Loucy (cell line): Measurements from ENCODE around the gene TRMO.

Source experiments
- EZH2phosphoT487 ChIP-seq: fragments of 200-600 bp; IDR thresholded peaks from 2 replicates; pipeline ENCODE4 v1.6.1; 2018; ENCODE audit warnings: antibody characterized with exemption, mild to moderate bottlenecking, moderate library complexity, borderline replicate concordance
- TF ChIP-seq, protein P1 (sequence below): fragments of 200-600 bp; sonication (generic); conservative IDR thresholded peaks from 2 replicates; pipeline ENCODE4 v1.5.1; 2014; ENCODE audit warnings: mild to moderate bottlenecking, antibody characterized with exemption, low read length

DNA sequence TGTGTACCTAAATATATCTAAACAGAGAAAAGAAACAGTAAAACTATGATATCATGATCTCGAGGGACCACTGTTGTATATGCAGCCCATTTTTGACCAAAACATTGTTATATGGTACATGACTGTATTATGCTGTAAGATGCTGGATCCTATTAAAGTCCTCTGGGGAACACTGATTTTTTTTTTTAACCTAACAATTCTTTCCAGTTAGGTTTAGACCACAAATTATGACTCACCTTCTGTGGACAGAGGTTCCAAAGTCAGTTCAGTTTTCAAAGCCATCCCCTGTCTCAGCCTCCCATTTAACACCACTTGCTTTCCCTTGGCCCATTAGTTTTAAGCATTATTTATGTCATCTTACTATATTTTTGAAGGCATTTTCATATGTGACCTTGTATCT is 27.1 kb downstream of the TRMO start:
- TF ChIP-seq, protein P1, sequence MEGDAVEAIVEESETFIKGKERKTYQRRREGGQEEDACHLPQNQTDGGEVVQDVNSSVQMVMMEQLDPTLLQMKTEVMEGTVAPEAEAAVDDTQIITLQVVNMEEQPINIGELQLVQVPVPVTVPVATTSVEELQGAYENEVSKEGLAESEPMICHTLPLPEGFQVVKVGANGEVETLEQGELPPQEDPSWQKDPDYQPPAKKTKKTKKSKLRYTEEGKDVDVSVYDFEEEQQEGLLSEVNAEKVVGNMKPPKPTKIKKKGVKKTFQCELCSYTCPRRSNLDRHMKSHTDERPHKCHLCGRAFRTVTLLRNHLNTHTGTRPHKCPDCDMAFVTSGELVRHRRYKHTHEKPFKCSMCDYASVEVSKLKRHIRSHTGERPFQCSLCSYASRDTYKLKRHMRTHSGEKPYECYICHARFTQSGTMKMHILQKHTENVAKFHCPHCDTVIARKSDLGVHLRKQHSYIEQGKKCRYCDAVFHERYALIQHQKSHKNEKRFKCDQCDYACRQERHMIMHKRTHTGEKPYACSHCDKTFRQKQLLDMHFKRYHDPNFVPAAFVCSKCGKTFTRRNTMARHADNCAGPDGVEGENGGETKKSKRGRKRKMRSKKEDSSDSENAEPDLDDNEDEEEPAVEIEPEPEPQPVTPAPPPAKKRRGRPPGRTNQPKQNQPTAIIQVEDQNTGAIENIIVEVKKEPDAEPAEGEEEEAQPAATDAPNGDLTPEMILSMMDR: no peak
- no peak for TF ChIP-seq EZH2phosphoT487
